ENCODE measurements around the gene CATSPER3.

The CATSPER3 gene

GRCh38 chr5:135025730-135026644, 58.3 kb downstream of the CATSPER3 start:
- peaks cover 4% of the 10 kb centered on the region for H4K20me1 ChIP-seq (ENCODE audit: insufficient read depth, low read length, poor library complexity, severe bottlenecking)
- H3K79me2 ChIP-seq (ENCODE audit: insufficient read depth, low read length): peaks cover 33% of the 10 kb centered on the region
- no peaks in the 10 kb centered on the region for H3K9me3 ChIP-seq (ENCODE audit: insufficient read depth, low read depth, low read length)
- no peaks in the 10 kb centered on the region for H3K9me2 ChIP-seq (replicated peaks; ENCODE audit: low read depth, low read length)
- H3K36me3 ChIP-seq (ENCODE audit: insufficient read depth, low read length): no peaks in the 10 kb centered on the region
- H3K4me1 ChIP-seq (ENCODE audit: insufficient read depth, low read length, poor library complexity, severe bottlenecking): peaks cover 3% of the 10 kb centered on the region
- H3K4me2 ChIP-seq (ENCODE audit: low read depth, low read length, poor library complexity, severe bottlenecking): no peak overlapping the region
- no peak for TF ChIP-seq CTCF (conservative IDR thresholded peaks at IDR 0.05; ENCODE audit: low read length)
- no peak for TF ChIP-seq EZH2phosphoT487 (IDR thresholded peaks at IDR 0.05; ENCODE audit: borderline replicate concordance)
- H2AFZ ChIP-seq (ENCODE audit: low read length): no peak overlapping the region
- no peaks in the 10 kb centered on the region for H3K27me3 ChIP-seq (ENCODE audit: insufficient read depth, low read length, poor library complexity, severe bottlenecking)
- no peaks in the 10 kb centered on the region for H3F3A ChIP-seq (ENCODE audit: low read depth)
- H3K9ac ChIP-seq (ENCODE audit: low read depth, low read length, poor library complexity, severe bottlenecking): no peak overlapping the region
- H3K4me3 ChIP-seq (ENCODE audit: low read length, poor library complexity, severe bottlenecking): no peak overlapping the region

- TF ChIP-seq EZH2phosphoT487 (IDR thresholded peaks at IDR 0.05; ENCODE audit: borderline replicate concordance): no peak
- TF ChIP-seq CTCF (conservative IDR thresholded peaks at IDR 0.05; ENCODE audit: low read length): no peak
- H3K36me3 ChIP-seq (ENCODE audit: insufficient read depth, low read length): no peaks in the 10 kb centered on the region
- no peak overlapping the region for H3K4me3 ChIP-seq (ENCODE audit: low read length, poor library complexity, severe bottlenecking)
- peaks cover 41% of the 10 kb centered on the region for H3K79me2 ChIP-seq (ENCODE audit: insufficient read depth, low read length)
- H2AFZ ChIP-seq (ENCODE audit: low read length): no peak overlapping the region
- H3K27me3 ChIP-seq (ENCODE audit: insufficient read depth, low read length, poor library complexity, severe bottlenecking): peaks cover under 1% of the 10 kb centered on the region
- no peaks in the 10 kb centered on the region for H3K9me3 ChIP-seq (ENCODE audit: insufficient read depth, low read depth, low read length)
- no peaks in the 10 kb centered on the region for H3F3A ChIP-seq (ENCODE audit: low read depth)
- H3K9ac ChIP-seq (ENCODE audit: low read depth, low read length, poor library complexity, severe bottlenecking): no peak overlapping the region
- peaks cover 3% of the 10 kb centered on the region for H3K4me1 ChIP-seq (ENCODE audit: insufficient read depth, low read length, poor library complexity, severe bottlenecking)
- H4K20me1 ChIP-seq (ENCODE audit: insufficient read depth, low read length, poor library complexity, severe bottlenecking): peaks cover 10% of the 10 kb centered on the region
- H3K9me2 ChIP-seq (replicated peaks; ENCODE audit: low read depth, low read length): no peaks in the 10 kb centered on the region
- H3K4me2 ChIP-seq (ENCODE audit: low read depth, low read length, poor library complexity, severe bottlenecking): no peak overlapping the region
These were observed 59.0 kb downstream of the CATSPER3 start for GRCh38 chr5:135026645-135027265.

GRCh38 chr5:135027266-135027696, 59.6 kb downstream of the CATSPER3 start:
- Histone ChIP-seq H2AFZ (ENCODE audit: low read length) (no peak overlapping the region), H3K36me3 (ENCODE audit: insufficient read depth, low read length) (no peaks in the 10 kb centered on the region), H3K9ac (ENCODE audit: low read depth, low read length, poor library complexity, severe bottlenecking) (no peak overlapping the region), H3K4me3 (ENCODE audit: low read length, poor library complexity, severe bottlenecking) (no peak overlapping the region), H3K4me1 (ENCODE audit: insufficient read depth, low read length, poor library complexity, severe bottlenecking) (peaks cover 5% of the 10 kb centered on the region), H3K9me2 (replicated peaks; ENCODE audit: low read depth, low read length) (no peaks in the 10 kb centered on the region), H3F3A (ENCODE audit: low read depth) (no peaks in the 10 kb centered on the region), H3K79me2 (ENCODE audit: insufficient read depth, low read length) (peaks cover 46% of the 10 kb centered on the region), H3K9me3 (ENCODE audit: insufficient read depth, low read depth, low read length) (no peaks in the 10 kb centered on the region), H4K20me1 (ENCODE audit: insufficient read depth, low read length, poor library complexity, severe bottlenecking) (peaks cover 15% of the 10 kb centered on the region), H3K4me2 (ENCODE audit: low read depth, low read length, poor library complexity, severe bottlenecking) (no peak overlapping the region), H3K27me3 (ENCODE audit: insufficient read depth, low read length, poor library complexity, severe bottlenecking) (peaks cover 5% of the 10 kb centered on the region)
- no peak for TF ChIP-seq EZH2phosphoT487 (IDR thresholded peaks at IDR 0.05; ENCODE audit: borderline replicate concordance)
- no peak for TF ChIP-seq CTCF (conservative IDR thresholded peaks at IDR 0.05; ENCODE audit: low read length)

All from Loucy (cell line).